MCF 10A (cell line): ENCODE results near the gene ATP6V1A. TPM values are rescaled to one million over a fixed set of nuclear protein-coding genes. Genes with fewer than 3 reads are reported as not detected.
A peak's percentile ranks its signal among the peaks of the same experiment; 100 is the strongest.

Experiments used
- BruUV-seq: library from RNA; stranded (reverse); fragments of 400-500 nt; replicated peaks from 2 replicates; lab custom pipeline; 2021; lab: Mats Ljungman, UMichigan
- CTCF ChIA-PET: fragments of 300-600 bp; sonication (Branson Sonifier 250); formaldehyde crosslinking; extraction: SDS; loops from one replicate; lab custom pipeline; 2021; ENCODE audit warnings: antibody characterized with exemption, inconsistent platforms; lab: Yijun Ruan, JAX
- POLR2A ChIA-PET: fragments of 300-600, 350-650 bp; sonication (Branson Sonifier 250); formaldehyde crosslinking; extraction: SDS; loops from one replicate; lab custom pipeline; 2020; ENCODE audit warnings: antibody characterized with exemption, inconsistent platforms; lab: Yijun Ruan, JAX
- DNase-seq: peaks from one replicate; pipeline ENCODE4 v3.0.0-alpha.2; 2018; ENCODE audit not compliant: unreplicated experiment
- H3K27ac Mint-ChIP-seq: one replicate; pipeline ENCODE4 v1.8.0; 2022; ENCODE audit warnings: mild to moderate bottlenecking, low read depth, mixed read lengths; ENCODE audit not compliant: unreplicated experiment
- H3K27me3 Mint-ChIP-seq: one replicate; pipeline ENCODE4 v1.8.0; 2022; ENCODE audit warnings: mixed read lengths; ENCODE audit not compliant: insufficient read depth, unreplicated experiment
- H3K36me3 Mint-ChIP-seq: one replicate; pipeline ENCODE4 v1.8.0; 2022; ENCODE audit warnings: mild to moderate bottlenecking, moderate library complexity, mixed read lengths; ENCODE audit not compliant: insufficient read depth, unreplicated experiment
- H3K4me1 Mint-ChIP-seq: one replicate; pipeline ENCODE4 v1.8.0; 2022; ENCODE audit warnings: mixed read lengths; ENCODE audit not compliant: insufficient read depth, unreplicated experiment
- H3K4me3 Mint-ChIP-seq: one replicate; pipeline ENCODE4 v1.8.0; 2022; ENCODE audit warnings: mild to moderate bottlenecking, moderate library complexity, mixed read lengths; ENCODE audit not compliant: unreplicated experiment
- H3K9me3 Mint-ChIP-seq: one replicate; pipeline ENCODE4 v1.8.0; 2022; ENCODE audit warnings: mixed read lengths; ENCODE audit not compliant: unreplicated experiment
- CTCF ChIP-seq: fragments of 200-600 bp; IDR thresholded peaks from one replicate; pipeline ENCODE4 v1.8.0; 2022; ENCODE audit warnings: antibody characterized with exemption, mild to moderate bottlenecking; ENCODE audit not compliant: unreplicated experiment
- intact Hi-C: fragments of 100-400 bp; cut with micrococcal nuclease; formaldehyde crosslinking; loops from 2 replicates; pipeline ENCODE4 v1.14.1; 2022
- total RNA-seq: library from RNA; stranded (reverse); gene quantifications from 2 replicates; pipeline ENCODE4 v1.2.3, GENCODE V29; 2022

The ATP6V1A gene
- total RNA-seq, 1 experiment from 2014 or later: 51.6 TPM

DNA sequence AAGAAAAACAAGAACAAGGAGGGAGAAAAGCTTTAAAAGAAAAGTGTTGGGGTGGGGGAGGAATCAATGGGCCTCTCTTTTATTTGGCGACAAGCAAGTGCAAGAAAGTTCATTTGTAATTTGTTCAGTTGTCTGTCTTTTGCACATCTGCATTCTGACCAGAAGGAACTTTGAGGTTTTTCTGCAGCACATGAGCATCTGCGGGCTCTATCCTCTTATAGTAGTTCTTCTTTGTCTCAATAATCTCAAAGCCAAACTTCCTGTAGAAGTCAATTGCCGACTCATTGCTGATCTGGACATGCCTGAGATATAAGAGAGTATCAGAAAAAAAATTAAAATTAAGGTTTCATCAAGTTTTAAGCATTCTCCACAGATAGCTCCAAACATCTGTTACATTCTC is 25.2 kb upstream of the ATP6V1A start:
- no peak overlapping the region for H3K4me3 Mint-ChIP-seq
- ChIA-PET POLR2A (no interaction called here), CTCF (interaction anchor here (0.8 to 2.3 kb wide), 3 partner anchors 8 to 14 kb away, joined by 3 to 6 read pairs (median 5); no protein-coding TSS in a partner anchor)
- no peak for DNase-seq
- TF ChIP-seq CTCF: no peak
- peaks cover 6% of the 10 kb centered on the region for H3K4me1 Mint-ChIP-seq
- intact Hi-C loops: no loop called here
- peaks cover 68% of the 10 kb centered on the region for H3K36me3 Mint-ChIP-seq
- H3K27ac Mint-ChIP-seq: no peak overlapping the region
- no peaks in the 10 kb centered on the region for H3K9me3 Mint-ChIP-seq
- H3K27me3 Mint-ChIP-seq: no peaks in the 10 kb centered on the region
- no TSS peak for BruUV-seq

DNA sequence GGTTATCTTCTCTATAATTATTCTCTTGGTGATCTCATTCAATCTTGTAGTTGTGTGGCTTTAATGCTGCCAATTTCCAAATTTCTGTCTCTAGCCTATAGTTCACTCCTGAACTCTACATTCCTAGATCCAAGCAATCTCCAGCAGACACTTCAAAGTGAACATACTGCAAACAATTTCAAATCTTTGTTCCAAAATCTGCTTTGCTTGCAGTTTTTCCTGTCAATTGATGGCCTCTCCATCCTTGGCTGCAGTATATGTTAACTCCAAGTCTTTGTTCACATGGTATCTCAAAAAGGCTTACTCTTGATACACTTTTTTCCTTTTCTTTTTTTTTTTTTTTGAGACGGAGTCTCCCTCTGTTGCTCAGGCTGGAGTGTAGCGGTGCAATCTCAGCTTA is 18.2 kb upstream of the ATP6V1A start:
- BruUV-seq: no TSS peak
- CTCF ChIA-PET: interaction anchor here (0.9 to 4.9 kb wide), 2 partner anchors 7 to 35 kb away, joined by 4 to 23 read pairs; no protein-coding TSS in a partner anchor
- intact Hi-C loops: no loop called here

GRCh38 chr3:113730550-113730949 is 16.3 kb upstream of the ATP6V1A start:
- Mint-ChIP-seq H3K9me3 (no peaks in the 10 kb centered on the region), H3K27me3 (no peaks in the 10 kb centered on the region), H3K27ac (no peak overlapping the region), H3K4me1 (peaks cover 24% of the 10 kb centered on the region), H3K4me3 (no peak overlapping the region), H3K36me3 (peaks cover 36% of the 10 kb centered on the region)
- POLR2A ChIA-PET: interaction anchor here (0.7 to 1.1 kb wide), 3 partner anchors 14 to 183 kb away, joined by 3 to 4 read pairs (median 3); no protein-coding TSS in a partner anchor
- BruUV-seq: no TSS peak
- TF ChIP-seq CTCF: no peak
- CTCF ChIA-PET: interaction anchor here (0.6 to 2.0 kb wide), 4 partner anchors 11 to 330 kb away, joined by 3 to 5 read pairs (median 3); no protein-coding TSS in a partner anchor
- intact Hi-C loops: no loop called here
- no peak for DNase-seq

More for the DNA sequence above, 18.2 kb upstream of the ATP6V1A start:
- Mint-ChIP-seq H3K36me3 (peaks cover 45% of the 10 kb centered on the region), H3K4me1 (peaks cover 20% of the 10 kb centered on the region), H3K27ac (no peak overlapping the region), H3K9me3 (no peaks in the 10 kb centered on the region), H3K4me3 (no peak overlapping the region), H3K27me3 (no peaks in the 10 kb centered on the region)
- no peak for TF ChIP-seq CTCF
- no peak for DNase-seq
- POLR2A ChIA-PET: interaction anchor here (0.6 to 2.3 kb wide), 3 partner anchors 12 to 18 kb away, joined by 3 to 13 read pairs (median 7); no protein-coding TSS in a partner anchor

DNA sequence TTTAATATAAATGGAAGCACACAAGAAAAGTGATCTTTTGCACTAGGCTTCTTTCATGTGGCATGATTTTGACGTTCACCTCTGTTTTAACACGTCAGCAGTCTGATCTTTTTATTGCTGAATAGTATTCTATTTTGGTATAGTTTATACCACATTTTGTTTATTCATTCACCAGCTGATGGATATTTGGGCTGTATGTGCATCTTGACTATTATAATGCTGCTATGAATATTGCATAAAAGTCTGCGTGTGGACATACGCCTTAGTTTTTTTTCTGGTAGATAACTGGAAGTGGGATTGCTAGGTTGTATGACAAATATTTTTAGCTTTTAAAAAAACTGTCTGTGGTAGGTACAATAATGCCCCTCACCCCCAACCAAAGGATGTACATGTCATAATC is 15.1 kb upstream of the ATP6V1A start:
- no peak for TF ChIP-seq CTCF
- Mint-ChIP-seq H3K4me3 (no peak overlapping the region), H3K36me3 (peaks cover 29% of the 10 kb centered on the region), H3K27ac (peak overlapping the region; percentile 25), H3K9me3 (no peaks in the 10 kb centered on the region), H3K27me3 (no peaks in the 10 kb centered on the region), H3K4me1 (peaks cover 26% of the 10 kb centered on the region)
- ChIA-PET POLR2A (interaction anchor here (1.7 kb wide), 1 partner anchor 13 kb away, joined by 8 read pairs; no protein-coding TSS in a partner anchor), CTCF (interaction anchor here (0.5 to 0.8 kb wide), 4 partner anchors 12 to 120 kb away, joined by 3 to 4 read pairs (median 4); no protein-coding TSS in a partner anchor)
- no TSS peak for BruUV-seq
- no peak for DNase-seq
- intact Hi-C loops: no loop called here
